Measurements from ENCODE around the gene PTPRN2.

DNA sequence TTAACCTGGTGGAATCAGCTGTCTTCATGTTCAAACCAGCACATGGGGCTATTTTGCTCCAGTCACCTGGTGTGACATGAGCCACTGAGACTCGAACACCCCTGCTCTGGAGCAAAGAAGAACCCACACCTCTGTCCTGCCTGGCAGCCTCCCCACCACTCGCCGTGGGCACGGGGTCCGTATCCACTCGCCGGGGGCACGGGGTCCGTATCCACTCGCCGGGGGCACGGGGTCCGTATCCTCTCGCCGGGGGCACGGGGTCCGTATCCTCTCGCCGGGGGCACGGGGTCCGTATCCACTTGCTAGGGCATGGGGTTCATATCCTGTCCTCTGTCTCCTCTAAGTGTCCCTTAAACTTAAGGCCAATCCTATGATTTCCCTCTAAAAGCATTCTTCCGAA is 558.7 kb downstream of the PTPRN2 start:
- TF ChIP-seq POLR2A (IDR thresholded peaks at IDR 0.05): no peak
- TF ChIP-seq, protein P1, sequence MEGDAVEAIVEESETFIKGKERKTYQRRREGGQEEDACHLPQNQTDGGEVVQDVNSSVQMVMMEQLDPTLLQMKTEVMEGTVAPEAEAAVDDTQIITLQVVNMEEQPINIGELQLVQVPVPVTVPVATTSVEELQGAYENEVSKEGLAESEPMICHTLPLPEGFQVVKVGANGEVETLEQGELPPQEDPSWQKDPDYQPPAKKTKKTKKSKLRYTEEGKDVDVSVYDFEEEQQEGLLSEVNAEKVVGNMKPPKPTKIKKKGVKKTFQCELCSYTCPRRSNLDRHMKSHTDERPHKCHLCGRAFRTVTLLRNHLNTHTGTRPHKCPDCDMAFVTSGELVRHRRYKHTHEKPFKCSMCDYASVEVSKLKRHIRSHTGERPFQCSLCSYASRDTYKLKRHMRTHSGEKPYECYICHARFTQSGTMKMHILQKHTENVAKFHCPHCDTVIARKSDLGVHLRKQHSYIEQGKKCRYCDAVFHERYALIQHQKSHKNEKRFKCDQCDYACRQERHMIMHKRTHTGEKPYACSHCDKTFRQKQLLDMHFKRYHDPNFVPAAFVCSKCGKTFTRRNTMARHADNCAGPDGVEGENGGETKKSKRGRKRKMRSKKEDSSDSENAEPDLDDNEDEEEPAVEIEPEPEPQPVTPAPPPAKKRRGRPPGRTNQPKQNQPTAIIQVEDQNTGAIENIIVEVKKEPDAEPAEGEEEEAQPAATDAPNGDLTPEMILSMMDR (IDR thresholded peaks at IDR 0.05): no peak
- no peak for TF ChIP-seq EP300 (IDR thresholded peaks at IDR 0.05)
- no peak for TF ChIP-seq POLR2AphosphoS5 (IDR thresholded peaks at IDR 0.05)

Data from sigmoid colon (tissue), 4 donors.